Adrenal gland (tissue), 12 donors: Measurements from ENCODE around the gene ITGA1. TPM values are rescaled to one million over a fixed set of nuclear protein-coding genes. Genes with fewer than 3 reads are reported as not detected.
"Not testable (repeated sequence)": the region's sequence is repeated elsewhere in the genome, so short reads cannot be mapped to it uniquely, and the experiment has no call there.

Source experiments
- DNase-seq, 7 donors: peaks; one replicate each; pipeline ENCODE4 v3.0.0-alpha.2; 2019 to 2020
- H3K27ac ChIP-seq, 5 donors: fragments of 200-600 bp; sonication (generic) in 4 of 5; 1 replicate in 3 of 5; 2 replicates in 2 of 5; pipeline versions ENCODE4 v1.5.1 to v1.8.0; 2016 to 2020; ENCODE audit warnings: mild to moderate bottlenecking in 1 of 5
- H3K27me3 ChIP-seq: fragments of 200-600 bp; 2 replicates; pipeline ENCODE4 v1.8.0; 2021
- H3K36me3 ChIP-seq, 2 donors: fragments of 200-600 bp; replicated peaks in 1 of 2; 1 replicate in 1 of 2; 2 replicates in 1 of 2; pipeline versions ENCODE4 v1.5.1 to v1.8.0; 2018 to 2022
- H3K4me1 ChIP-seq, 2 donors: fragments of 200-600 bp; replicated peaks in 1 of 2; 1 replicate in 1 of 2; 2 replicates in 1 of 2; pipeline versions ENCODE4 v1.5.1 to v1.8.0; 2018 to 2021
- H3K4me3 ChIP-seq, 4 donors: fragments of 200-600 bp; sonication (generic) in 3 of 4; one replicate each; pipeline ENCODE4 v1.5.1; 2016 to 2018
- H3K9me3 ChIP-seq, 3 donors: fragments of 200-600 bp; sonication (generic) in 1 of 3; replicated peaks in 1 of 3; 1 replicate in 2 of 3; 2 replicates in 1 of 3; pipeline versions ENCODE4 v1.5.1 to v1.8.0; 2016 to 2021
- CTCF ChIP-seq, 6 experiments: fragments of 450-650 bp in 4 of 6; fragments of 200-600 bp in 2 of 6; sonication (generic) in 1 of 6; IDR thresholded peaks; 1 replicate in 5 of 6; 2 replicates in 1 of 6; pipeline versions ENCODE4 v1.5.1 to v1.8.0; 2016 to 2021; ENCODE audit warnings: antibody characterized with exemption in 6 of 6, mild to moderate bottlenecking in 2 of 6, moderate library complexity in 1 of 6
- POLR2A ChIP-seq, 2 donors: fragments of 450-650 bp; IDR thresholded peaks; one replicate each; pipeline ENCODE4 v1.6.1; 2017; ENCODE audit warnings: antibody characterized with exemption in 2 of 2, mild to moderate bottlenecking in 2 of 2, moderate library complexity in 1 of 2
- WGBS, 4 donors: extraction: QIAGEN DNeasy Blood & Tissue Kit in 2 of 4; methylation state at CpG; one replicate each; pipeline versions ENCODE4 v1.1.5 to v1.1.7; 2013 to 2017; 5-methylcytosine and 5-hydroxymethylcytosine counted together
- intact Hi-C, 2 donors: fragments of 100-400 bp; cut with DNase I; formaldehyde crosslinking; loops; one replicate each; pipeline versions ENCODE4 v1.14.1 to v1.15.0; 2022 to 2023
- polyA plus RNA-seq, 3 donors: library from polyadenylated mRNA; stranded (reverse); fragments of 200-250 nt in 2 of 3; fragments of 350-450 nt in 1 of 3; fragmentation: Illumina TruSeq in 1 of 3; extraction: RNeasy Lipid Tissue Mini Kit (QIAGEN cat#74804) in 1 of 3; gene quantifications; one replicate each; pipeline ENCODE4 v1.2.3, GENCODE V29; 2013 to 2014
- total RNA-seq, 9 donors: library from RNA; depleted of rRNA in 4 of 9; stranded (reverse); fragments of >200 nt in 4 of 9; fragments of 120-200 nt in 1 of 9; fragmentation: NEBNext Ultra II Directional in 1 of 9; extraction: Animal tissue kit (Norgen Biotek cat#: 25700) in 1 of 9; gene quantifications; one replicate each; pipeline versions ENCODE4 v1.1.0 to v1.2.4, GENCODE V29; 2013 to 2023
- donor health status: healthy with polysubstance abuse.
- donor health status: Bipolar disorder and iron deficiency.
- donor health status: DM: yes; HTN: yes; CAD: no.
- donor health status: DM: no; HTN: no; CAD: no.
- donor health status: DM: no; HTN: no; CAD: no.
- donor health status: DM: yes; HTN: yes; CAD: no.

The ITGA1 gene
- total and polyA plus RNA-seq, 12 donors: 30.0 to 371 (median 149) TPM

- intact Hi-C loops: no loop called here
- Histone ChIP-seq H3K27me3 (no peaks in the 10 kb centered on the region), H3K4me3 (no peak overlapping the region), H3K4me1 (peaks cover 32 to 42% of the 10 kb centered on the region in 2 donors), H3K36me3 (no peaks in the 10 kb centered on the region), H3K9me3 (no peaks in the 10 kb centered on the region), H3K27ac (peak overlapping the region; percentile 14 to 66 (median 58))
- 45 to 50% (median 47%) methylated on average over 2 of the region's 2 CpGs for WGBS, 4 donors
- TF ChIP-seq CTCF (IDR thresholded peaks at IDR 0.05) (no peak), POLR2A (IDR thresholded peaks at IDR 0.05) (no peak)
- no peak for DNase-seq
Observed at GRCh38 chr5:52743012-52743411, 44.7 kb upstream of the ITGA1 start.

DNA sequence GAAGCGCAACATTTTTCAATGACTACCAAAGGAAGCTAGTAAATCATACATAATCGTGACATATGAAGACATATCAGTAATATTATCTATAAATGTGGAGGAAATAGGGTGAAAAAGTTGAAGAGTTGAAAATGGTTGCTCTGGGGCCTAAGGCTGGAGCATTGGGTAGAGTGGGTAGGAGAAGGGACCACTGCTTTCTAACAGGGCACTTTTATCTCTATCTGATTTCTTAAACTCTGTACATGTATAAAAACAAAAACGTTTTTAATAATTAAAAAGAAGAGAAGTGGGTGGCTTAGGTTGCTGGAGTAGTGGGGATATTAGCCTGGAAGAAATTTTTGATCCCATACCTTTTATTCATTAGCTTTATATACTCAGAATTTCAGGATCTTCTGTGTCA, 44.2 kb upstream of the ITGA1 start:
- Histone ChIP-seq H3K4me3 (no peak overlapping the region), H3K27ac (peak overlapping the region; percentile 14 to 66 (median 58)), H3K36me3 (no peaks in the 10 kb centered on the region), H3K27me3 (no peaks in the 10 kb centered on the region), H3K4me1 (peaks cover 29 to 36% of the 10 kb centered on the region in 2 donors), H3K9me3 (no peaks in the 10 kb centered on the region)
- no peak for TF ChIP-seq POLR2A (IDR thresholded peaks at IDR 0.05)
- no peak for TF ChIP-seq CTCF (IDR thresholded peaks at IDR 0.05)
- no peak for DNase-seq
- WGBS, 4 donors: 34 to 52% (median 39%) methylated on average over 3 of the region's 3 CpGs
- intact Hi-C loops: no loop called here

DNA sequence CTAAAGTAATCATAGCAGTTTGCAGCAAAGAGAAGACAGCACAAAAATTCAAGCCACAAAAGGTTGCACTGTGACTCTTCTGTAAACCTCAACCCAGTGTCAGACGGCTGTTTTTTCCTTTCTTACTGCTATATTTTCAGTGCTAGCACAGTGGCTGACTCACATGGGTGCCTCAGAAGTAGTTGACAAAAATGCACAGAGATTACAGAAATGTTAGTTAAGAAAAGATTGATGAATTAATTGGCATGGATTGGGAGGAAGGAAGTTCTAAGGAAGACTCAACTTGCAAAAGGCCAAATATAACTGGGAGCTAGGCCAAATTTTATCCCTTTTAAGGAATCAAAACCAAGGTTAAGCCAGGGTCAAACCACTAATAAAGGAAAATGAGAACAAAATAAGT, 43.7 kb upstream of the ITGA1 start:
- peak in 6 of 7 donors; percentile 31 to 66 (median 44) for DNase-seq
- intact Hi-C loops: no loop called here
- Histone ChIP-seq H3K27ac (peak overlapping the region; percentile 14 to 66 (median 58)), H3K36me3 (no peaks in the 10 kb centered on the region), H3K9me3 (no peaks in the 10 kb centered on the region), H3K27me3 (no peaks in the 10 kb centered on the region), H3K4me3 (no peak overlapping the region), H3K4me1 (peaks cover 29 to 33% of the 10 kb centered on the region in 2 donors)
- TF ChIP-seq CTCF (IDR thresholded peaks at IDR 0.05): no peak
- TF ChIP-seq POLR2A (IDR thresholded peaks at IDR 0.05): no peak
- WGBS, 4 donors: 0 to 9% (median 5%) methylated on average over 1 of the region's 1 CpG

- H3K27me3 ChIP-seq, intact Hi-C loops, H3K36me3 ChIP-seq, H3K4me3 ChIP-seq, H3K27ac ChIP-seq, H3K9me3 ChIP-seq, DNase-seq: not testable (repeated sequence)
- peaks cover 29 to 33% of the 10 kb centered on the region in 2 donors for H3K4me1 ChIP-seq
- 91 to 100% (median 95%) methylated on average over 2 of the region's 2 CpGs for WGBS, 4 donors
Observed at GRCh38 chr5:52744867-52745458, 42.8 kb upstream of the ITGA1 start.

- H3K27me3 ChIP-seq: no peaks in the 10 kb centered on the region
- TF ChIP-seq CTCF (IDR thresholded peaks at IDR 0.05) (no peak), POLR2A (IDR thresholded peaks at IDR 0.05) (no peak)
- intact Hi-C loops: no loop called here
- H3K9me3 ChIP-seq: no peaks in the 10 kb centered on the region
- H3K27ac ChIP-seq: no peak overlapping the region
- peaks cover 29 to 32% of the 10 kb centered on the region in 2 donors for H3K4me1 ChIP-seq
- DNase-seq: no peak
- no peaks in the 10 kb centered on the region for H3K36me3 ChIP-seq
- H3K4me3 ChIP-seq: no peak overlapping the region
- WGBS, 4 donors: 65 to 73% (median 71%) methylated on average over 2 of the region's 2 CpGs
Observed at GRCh38 chr5:52746539-52746938, 41.2 kb upstream of the ITGA1 start.
